ENCODE data around the gene DMRTA1.
A peak's percentile ranks its signal among the peaks of the same experiment; 100 is the strongest.
"Not testable (repeated sequence)": the region's sequence is repeated elsewhere in the genome, so short reads cannot be mapped to it uniquely, and the experiment has no call there.

Gene DMRTA1

GRCh38 chr9:22463205-22463604 lies 16.6 kb downstream of the DMRTA1 start:
- no peak for DNase-seq

GRCh38 chr9:22469928-22470544 lies 23.4 kb downstream of the DMRTA1 start:
- DNase-seq = peak; percentile 39

DNA sequence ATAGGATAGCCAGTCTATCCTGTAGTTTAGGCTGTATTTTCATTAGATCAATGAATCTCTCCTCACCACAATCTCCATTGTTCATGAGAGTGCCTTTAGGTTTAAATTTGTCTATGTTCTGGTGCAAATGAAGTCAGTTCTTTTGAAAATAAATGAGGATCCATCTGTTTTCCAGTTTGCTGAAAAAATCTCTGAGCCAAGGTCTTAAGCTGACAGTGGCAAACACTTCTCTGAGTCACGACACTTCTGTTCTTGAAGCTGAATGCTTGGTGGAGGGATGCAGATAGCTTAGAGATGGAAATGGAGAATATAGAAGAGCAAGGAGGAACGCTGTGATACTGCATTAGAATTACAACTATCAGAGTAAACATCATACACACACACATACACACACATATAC lies 34.9 kb downstream of the DMRTA1 start:
- DNase-seq = no peak

GRCh38 chr9:22483528-22484070 lies 37.0 kb downstream of the DMRTA1 start:
- no peak for DNase-seq

DNA sequence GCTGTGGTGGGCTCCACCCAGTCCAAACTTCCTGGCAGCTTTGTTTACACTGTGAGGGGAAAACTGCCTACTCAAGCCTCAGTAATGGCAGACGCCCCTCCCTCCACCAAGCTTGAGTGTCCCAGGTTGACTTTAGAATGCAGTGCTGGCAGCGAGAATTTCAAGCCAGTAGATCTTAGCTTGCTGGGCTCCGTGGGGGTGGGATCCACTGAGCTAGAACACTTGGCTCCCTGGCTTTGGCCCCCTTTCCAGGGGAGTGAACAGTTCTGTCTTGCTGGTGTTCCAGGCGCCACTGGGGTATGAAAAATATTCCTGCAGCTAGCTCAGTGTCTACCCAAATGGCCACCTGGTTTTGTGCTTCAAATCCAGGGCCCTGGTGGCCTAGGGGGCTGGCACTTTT lies 49.6 kb downstream of the DMRTA1 start:
- DNase-seq = not testable (repeated sequence)
